GM21526 (cell line): ENCODE measurements around the gene NR2C2.

Experiments used
- ATAC-seq: cut with Tn5 transposase; IDR thresholded peaks from one replicate; pipeline ENCODE4 v1.9.1; 2021; ENCODE audit warnings: moderate library complexity; ENCODE audit not compliant: unreplicated experiment, low FRiP score

NR2C2 gene

GRCh38 chr3:15014606-15015328 lies 67.4 kb downstream of the NR2C2 start:
- ATAC-seq = no peak

GRCh38 chr3:15015456-15015855 lies 68.1 kb downstream of the NR2C2 start:
- ATAC-seq = no peak

DNA sequence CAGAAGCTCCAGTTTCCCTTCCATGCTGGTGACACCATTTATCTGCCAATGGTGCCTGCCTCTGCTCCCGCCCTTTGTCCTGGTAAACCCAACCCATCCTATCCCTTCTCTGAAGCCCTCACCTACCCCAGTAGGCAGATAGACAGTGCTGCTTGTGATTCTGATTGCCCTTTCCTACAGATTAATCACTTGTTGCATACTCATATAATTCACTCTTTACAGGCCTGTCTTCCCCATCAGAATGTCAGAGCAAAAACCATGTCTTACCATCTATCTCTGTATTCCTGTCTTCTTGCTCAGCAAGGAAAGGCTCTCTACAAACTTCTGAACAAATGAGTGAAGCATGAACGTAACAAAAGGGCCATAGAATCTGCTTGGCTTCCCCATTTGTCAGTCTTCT lies 69.8 kb downstream of the NR2C2 start:
- no peak for ATAC-seq

- ATAC-seq = no peak
These were observed 75.9 kb downstream of the NR2C2 start for GRCh38 chr3:15023249-15023648.

DNA sequence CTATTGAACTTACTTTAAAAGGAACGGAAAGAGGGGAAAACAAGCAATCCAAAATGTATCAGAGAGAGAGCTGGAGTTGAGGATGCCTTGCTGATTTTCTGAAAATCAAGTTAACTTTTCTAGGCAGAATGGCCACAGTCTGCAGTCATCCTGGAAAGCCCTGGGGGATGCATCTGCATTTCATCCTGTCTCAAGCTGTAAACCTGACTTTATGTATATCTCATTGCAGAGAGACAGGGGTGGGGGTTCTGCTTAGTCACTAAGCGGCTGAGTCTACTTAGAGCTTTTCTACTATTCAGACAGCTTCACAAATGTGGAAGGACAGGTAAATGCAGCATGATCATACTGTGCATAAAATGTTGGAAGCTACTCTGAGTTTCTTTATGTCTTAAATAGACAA lies 76.3 kb downstream of the NR2C2 start:
- no peak for ATAC-seq

GRCh38 chr3:15029625-15030024 lies 82.2 kb downstream of the NR2C2 start:
- ATAC-seq = no peak

- ATAC-seq = no peak
These were observed 85.3 kb downstream of the NR2C2 start for GRCh38 chr3:15032650-15033049.

- ATAC-seq = no peak
These were observed 85.7 kb downstream of the NR2C2 start for GRCh38 chr3:15033103-15033502.

GRCh38 chr3:15038306-15038705 lies 90.9 kb downstream of the NR2C2 start:
- ATAC-seq = no peak

DNA sequence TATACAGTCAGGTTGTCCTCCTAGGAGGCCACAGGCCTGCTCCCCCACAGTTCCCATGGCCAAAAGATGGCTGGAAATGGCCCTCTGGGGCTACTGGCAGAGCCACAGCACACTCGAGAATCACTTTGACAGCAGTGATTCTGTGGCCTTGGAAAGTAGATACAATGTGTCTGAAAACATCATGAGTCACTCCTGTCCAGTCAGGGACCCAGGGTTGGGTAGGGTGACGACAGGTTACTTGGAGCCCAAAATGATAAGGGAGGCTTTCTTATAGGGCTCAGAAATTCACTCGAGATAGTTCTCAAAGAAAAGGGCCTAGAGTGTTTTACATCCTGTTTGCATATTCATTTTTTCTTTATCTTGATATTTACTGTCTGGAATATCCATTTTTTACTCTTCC lies 93.5 kb downstream of the NR2C2 start:
- no peak for ATAC-seq

DNA sequence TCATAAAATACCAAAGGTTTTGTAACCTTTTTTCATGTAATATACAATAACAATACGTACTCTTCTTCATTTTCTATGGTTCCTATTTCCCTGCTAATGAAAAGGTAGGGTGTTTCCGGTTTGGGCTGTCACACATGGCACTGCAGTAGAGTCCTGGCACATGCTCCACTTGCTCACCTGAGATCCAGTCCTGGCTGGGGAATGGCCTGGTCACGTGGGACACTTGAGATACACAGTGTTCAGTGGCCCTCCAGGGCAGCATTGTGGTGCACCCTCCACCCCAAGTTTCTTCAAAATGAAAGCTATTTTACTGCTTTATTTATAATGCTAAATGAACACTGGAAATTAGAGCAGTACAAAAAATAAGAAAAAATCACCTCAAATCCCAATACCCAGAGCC lies 94.6 kb downstream of the NR2C2 start:
- no peak for ATAC-seq

GRCh38 chr3:15042936-15043335 lies 95.6 kb downstream of the NR2C2 start:
- no peak for ATAC-seq

DNA sequence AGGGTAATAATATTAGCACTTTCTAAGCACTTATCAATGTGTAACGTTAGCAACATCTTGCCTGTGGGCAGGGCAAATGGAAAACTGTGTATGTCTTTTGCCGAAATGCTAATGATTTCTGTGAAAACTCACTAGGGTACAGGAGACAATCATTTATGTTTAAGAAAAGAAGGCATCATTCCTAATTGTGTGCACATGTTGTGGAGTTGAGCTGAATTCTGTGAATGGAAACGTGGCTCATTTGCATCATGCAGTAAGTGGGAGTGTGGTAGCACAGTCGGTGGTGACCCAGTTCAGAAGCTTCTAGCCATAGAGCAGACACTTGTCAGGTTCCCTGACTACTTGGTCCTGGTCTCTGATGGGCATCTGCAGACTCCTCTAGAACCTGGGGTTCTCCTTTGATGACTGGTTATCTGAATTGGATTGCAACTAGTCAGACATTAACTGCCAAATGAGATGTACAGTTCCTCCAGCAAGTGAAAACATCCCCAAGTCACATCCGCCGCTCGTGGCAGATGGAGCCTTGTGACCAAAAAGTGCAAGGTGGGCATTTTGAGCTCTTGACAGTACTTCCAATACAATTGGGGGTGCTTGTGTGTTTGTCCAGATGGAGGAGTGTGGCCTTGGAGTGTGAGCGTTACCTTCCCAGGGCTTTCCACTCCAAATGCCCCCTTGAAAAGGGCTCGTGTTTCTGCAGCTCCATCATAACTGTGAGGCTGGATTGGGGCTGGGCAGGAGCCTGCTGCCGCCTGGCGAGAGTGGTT lies 96.2 kb downstream of the NR2C2 start:
- ATAC-seq = no peak

- no peak for ATAC-seq
These were observed 96.9 kb downstream of the NR2C2 start for GRCh38 chr3:15044326-15044725.

DNA sequence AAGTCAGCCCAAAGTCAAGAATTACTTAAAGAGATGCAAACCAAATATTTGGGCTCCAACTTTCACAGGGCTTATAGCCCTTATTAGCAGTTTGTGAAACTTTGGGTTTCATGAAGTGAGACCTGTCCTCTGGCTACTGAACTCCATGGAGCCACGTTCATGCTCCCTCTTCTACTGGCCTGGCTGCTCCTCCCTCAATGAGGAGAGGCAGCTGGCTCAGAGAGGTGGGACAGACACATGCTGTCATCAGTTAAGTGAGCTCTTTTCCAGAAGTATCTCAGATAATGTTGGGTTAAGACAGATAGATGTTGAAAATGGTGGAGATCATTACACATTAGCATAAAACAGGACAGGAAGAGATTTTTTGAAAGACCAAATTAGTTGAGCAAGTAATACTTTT lies 98.3 kb downstream of the NR2C2 start:
- ATAC-seq = no peak

GRCh38 chr3:15049584-15049983 lies 102.2 kb downstream of the NR2C2 start:
- ATAC-seq = no peak

- ATAC-seq = peak; percentile 82
These were observed 103.2 kb downstream of the NR2C2 start for GRCh38 chr3:15050405-15051092.

DNA sequence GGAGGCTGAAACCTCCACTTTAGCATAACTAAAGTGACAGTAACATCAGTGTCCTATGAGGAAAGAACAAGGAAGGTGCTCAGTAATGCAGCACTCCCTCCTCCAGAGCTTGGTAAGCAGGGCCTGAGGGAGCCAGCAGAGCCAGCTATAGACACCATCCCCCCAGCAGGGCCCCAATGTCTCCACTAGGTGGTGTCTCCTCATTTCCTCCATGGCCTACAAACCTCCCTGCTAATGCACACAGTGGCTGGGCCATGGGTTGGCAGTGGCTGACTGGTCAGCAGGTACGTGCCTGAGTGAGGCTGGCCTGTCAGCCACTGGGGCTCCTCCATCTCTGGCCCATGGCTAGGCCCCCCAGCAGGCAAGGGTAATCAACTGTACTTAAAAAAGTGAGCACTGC lies 104.1 kb downstream of the NR2C2 start:
- no peak for ATAC-seq

- ATAC-seq = no peak
These were observed 105.2 kb downstream of the NR2C2 start for GRCh38 chr3:15052335-15053242.

DNA sequence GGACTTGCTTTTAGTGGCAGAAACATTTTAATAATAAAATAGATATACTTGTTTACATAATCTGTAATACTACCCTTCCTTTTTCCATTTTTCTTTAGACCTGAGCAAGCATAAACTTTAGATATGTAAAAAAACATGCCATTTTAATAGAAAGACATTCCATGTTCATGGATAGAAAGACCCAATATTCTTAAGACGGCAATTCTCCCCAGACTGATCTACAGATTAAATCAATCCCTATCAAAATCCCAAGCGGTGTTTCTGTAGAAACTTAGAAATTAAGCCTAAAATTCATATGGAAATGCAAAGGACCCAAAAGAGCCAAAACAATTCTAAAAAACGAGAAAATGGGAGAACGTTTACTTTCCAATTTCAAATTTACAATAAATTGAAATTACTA lies 106.2 kb downstream of the NR2C2 start:
- ATAC-seq = no peak
